Measurements from ENCODE around the gene GPR153. TPM values are rescaled to one million over a fixed set of nuclear protein-coding genes. Genes with fewer than 3 reads are reported as not detected.

GPR153 gene
- total RNA-seq, 1 experiment from 2014 or later, result 98.7 TPM

GRCh38 chr1:6211731-6212130, 49.2 kb downstream of the GPR153 start:
- Histone ChIP-seq H3K4me1 (ENCODE audit: insufficient read depth, low read length) (peaks cover 8% of the 10 kb centered on the region; the same call in 1 of the 2 replicates), H3K9me2 (replicated peaks; ENCODE audit: low read length) (no peaks in the 10 kb centered on the region), H3K36me3 (ENCODE audit: low read depth, low read length) (peaks cover 48% of the 10 kb centered on the region), H3K9ac (ENCODE audit: low read length) (no peak overlapping the region), H4K20me1 (ENCODE audit: low read length) (no peaks in the 10 kb centered on the region), H3K4me2 (ENCODE audit: low read length) (no peak overlapping the region), H3K27ac (ENCODE audit: low read length) (no peak overlapping the region), H3K27me3 (ENCODE audit: low read length) (no peaks in the 10 kb centered on the region), H3F3A (ENCODE audit: low read length, unreplicated experiment) (no peaks in the 10 kb centered on the region), H3K4me3 (ENCODE audit: low read length) (no peak overlapping the region), H3K79me2 (ENCODE audit: low read length) (peaks cover 20% of the 10 kb centered on the region), H2AFZ (ENCODE audit: low read length) (no peak overlapping the region), H3K9me3 (ENCODE audit: low read length) (no peaks in the 10 kb centered on the region)
- TF ChIP-seq EZH2 (IDR thresholded peaks at IDR 0.05; ENCODE audit: low read length, unreplicated experiment) (no peak), EZH2phosphoT487 (IDR thresholded peaks at IDR 0.05; ENCODE audit: borderline replicate concordance, low read length) (no peak), CTCF (conservative IDR thresholded peaks at IDR 0.05; ENCODE audit: low read depth, low read length) (no peak)
- intact Hi-C loops (cut with micrococcal nuclease), result no loop called here
- no peak for DNase-seq
- no peak for ATAC-seq
- ChIA-PET POLR2A (ENCODE audit: unreplicated experiment) (no interaction called here), CTCF (no interaction called here)
- no TSS peak for BruUV-seq (replicated peaks)

- DNase-seq (no peak), ATAC-seq (no peak)
- ChIA-PET POLR2A (ENCODE audit: unreplicated experiment) (no interaction called here), CTCF (no interaction called here)
- no peak overlapping the region for H3K9ac ChIP-seq (ENCODE audit: low read length)
- intact Hi-C loops (cut with micrococcal nuclease), result no loop called here
- no peaks in the 10 kb centered on the region for H3K9me3 ChIP-seq (ENCODE audit: low read length)
- H3K36me3 ChIP-seq (ENCODE audit: low read depth, low read length), result peaks cover 42% of the 10 kb centered on the region
- no peaks in the 10 kb centered on the region for H3K27me3 ChIP-seq (ENCODE audit: low read length)
- H3K27ac ChIP-seq (ENCODE audit: low read length), result no peak overlapping the region
- H3K4me3 ChIP-seq (ENCODE audit: low read length), result no peak overlapping the region
- H3K4me1 ChIP-seq (ENCODE audit: insufficient read depth, low read length), result peaks cover 8% of the 10 kb centered on the region; the same call in 1 of the 2 replicates
- BruUV-seq (replicated peaks), result no TSS peak
- no peaks in the 10 kb centered on the region for H3F3A ChIP-seq (ENCODE audit: low read length, unreplicated experiment)
- H3K4me2 ChIP-seq (ENCODE audit: low read length), result no peak overlapping the region
- H4K20me1 ChIP-seq (ENCODE audit: low read length), result no peaks in the 10 kb centered on the region
- H3K9me2 ChIP-seq (replicated peaks; ENCODE audit: low read length), result no peaks in the 10 kb centered on the region
- H2AFZ ChIP-seq (ENCODE audit: low read length), result no peak overlapping the region
- H3K79me2 ChIP-seq (ENCODE audit: low read length), result peaks cover 30% of the 10 kb centered on the region
- no peak for TF ChIP-seq EZH2phosphoT487 (IDR thresholded peaks at IDR 0.05; ENCODE audit: borderline replicate concordance, low read length)
- TF ChIP-seq CTCF (conservative IDR thresholded peaks at IDR 0.05; ENCODE audit: low read depth, low read length), result no peak
- TF ChIP-seq EZH2 (IDR thresholded peaks at IDR 0.05; ENCODE audit: low read length, unreplicated experiment), result no peak
These were observed 50.1 kb downstream of the GPR153 start for GRCh38 chr1:6210591-6211355.
